HEK293 (cell line): ENCODE measurements around the gene MRPL14.

Source experiments
- CTCF ChIA-PET: fragments of 350-600 bp; formaldehyde crosslinking; extraction: SDS; loops from one replicate; lab custom pipeline; 2021; ENCODE audit warnings: antibody characterized with exemption; lab: Yijun Ruan, JAX
- POLR2A ChIA-PET: fragments of 300-600 bp; formaldehyde crosslinking; extraction: SDS; loops from one replicate; lab custom pipeline; 2020; ENCODE audit warnings: antibody characterized with exemption, inconsistent platforms; lab: Yijun Ruan, JAX
- H3K27ac ChIP-seq: fragments of 200-500 bp; sonication (Bioruptor generic); 2 replicates; pipeline ENCODE4 v1.5.1; 2014; ENCODE audit warnings: low read depth, low read length, control low read depth, inconsistent platforms; ENCODE audit errors: extremely low read depth
- H3K36me3 ChIP-seq, 2 experiments: fragments of 200-500 bp in 1 of 2; sonication (Bioruptor generic) in 1 of 2; 1 replicate in 1 of 2; 2 replicates in 1 of 2; pipeline ENCODE4 v1.5.1; 2014 to 2017; ENCODE audit warnings: inconsistent platforms in 2 of 2, low read length in 2 of 2; ENCODE audit not compliant: control insufficient read depth in 2 of 2, insufficient read depth in 1 of 2
- H3K4me1 ChIP-seq: fragments of 200-500 bp; sonication (Bioruptor generic); 2 replicates; pipeline ENCODE4 v1.5.1; 2014; ENCODE audit warnings: mild to moderate bottlenecking, low read length, inconsistent platforms; ENCODE audit not compliant: control insufficient read depth, insufficient read depth
- H3K4me3 ChIP-seq: 2 replicates; pipeline ENCODE4 v1.5.1; 2011; ENCODE audit warnings: low read depth, mild to moderate bottlenecking, control low read depth, low read length, moderate library complexity
- H3K9me3 ChIP-seq: fragments of 200-500 bp; sonication (Bioruptor generic); 2 replicates; pipeline ENCODE4 v1.5.1; 2014; ENCODE audit warnings: low read depth, low read length, inconsistent platforms; ENCODE audit not compliant: control insufficient read depth, insufficient read depth
- GFI1B ChIP-seq: fragments of 450-650 bp; formaldehyde crosslinking; IDR thresholded peaks from 2 replicates; pipeline ENCODE4 v1.5.1; 2016; ENCODE audit warnings: missing biosample characterization, missing genetic modification characterization
- OSR2 ChIP-seq: fragments of 450-650 bp; formaldehyde crosslinking; IDR thresholded peaks from 2 replicates; pipeline ENCODE4 v1.5.1; 2016; ENCODE audit warnings: missing biosample characterization, missing genetic modification characterization
- TCF7L2 ChIP-seq: IDR thresholded peaks from 2 replicates; pipeline ENCODE4 v1.6.1; 2011; ENCODE audit warnings: low read depth, mild to moderate bottlenecking, inconsistent platforms, low read length, moderate library complexity, borderline replicate concordance
- TRIM28 ChIP-seq: IDR thresholded peaks from 2 replicates; pipeline ENCODE4 v1.6.1; 2011; ENCODE audit warnings: low read length, control low read depth, borderline replicate concordance
- ZNF416 ChIP-seq: fragments of 450-650 bp; formaldehyde crosslinking; IDR thresholded peaks from 2 replicates; pipeline ENCODE4 v1.5.1; 2016; ENCODE audit warnings: missing biosample characterization, missing genetic modification characterization
- ZNF610 ChIP-seq: fragments of 450-650 bp; formaldehyde crosslinking; IDR thresholded peaks from 2 replicates; pipeline ENCODE4 v1.5.1; 2016; ENCODE audit warnings: missing biosample characterization, missing genetic modification characterization, borderline replicate concordance
- ZNF626 ChIP-seq: fragments of 450-650 bp; sonication (Bioruptor Pico); formaldehyde crosslinking; IDR thresholded peaks from 2 replicates; pipeline ENCODE4 v1.5.1; 2018; ENCODE audit warnings: missing biosample characterization, missing genetic modification characterization, inconsistent platforms
- ZNF654 ChIP-seq: fragments of 450-650 bp; formaldehyde crosslinking; IDR thresholded peaks from 2 replicates; pipeline ENCODE4 v1.5.1; 2016; ENCODE audit warnings: low read depth, missing biosample characterization, missing genetic modification characterization
- ZNF792 ChIP-seq: fragments of 450-650 bp; formaldehyde crosslinking; IDR thresholded peaks from 2 replicates; pipeline ENCODE4 v1.5.1; 2016; ENCODE audit warnings: missing biosample characterization, missing genetic modification characterization
- ZXDB ChIP-seq: fragments of 450-650 bp; formaldehyde crosslinking; IDR thresholded peaks from 2 replicates; pipeline ENCODE4 v1.5.1; 2016; ENCODE audit warnings: missing biosample characterization, missing genetic modification characterization
- TF ChIP-seq, protein P1 (sequence below): fragments of 450-650 bp; formaldehyde crosslinking; IDR thresholded peaks from 2 replicates; pipeline ENCODE4 v1.5.1; 2016; ENCODE audit warnings: missing biosample characterization, missing genetic modification characterization
- TF ChIP-seq, protein P2 (sequence below): fragments of 450-650 bp; formaldehyde crosslinking; IDR thresholded peaks from 2 replicates; pipeline ENCODE4 v1.5.0; 2017; ENCODE audit warnings: missing biosample characterization, missing genetic modification characterization, borderline replicate concordance
- TF ChIP-seq, protein P3 (sequence below): fragments of 450-650 bp; formaldehyde crosslinking; IDR thresholded peaks from 2 replicates; pipeline ENCODE4 v1.5.1; 2017; ENCODE audit warnings: missing biosample characterization, missing genetic modification characterization
- TF ChIP-seq, protein P4 (sequence below): fragments of 450-650 bp; formaldehyde crosslinking; IDR thresholded peaks from 2 replicates; pipeline ENCODE4 v1.5.1; 2016; ENCODE audit warnings: missing biosample characterization, missing genetic modification characterization, borderline replicate concordance
- TF ChIP-seq, protein P5 (sequence below): fragments of 450-650 bp; IDR thresholded peaks from 2 replicates; pipeline ENCODE4 v1.5.1; 2018; ENCODE audit warnings: missing biosample characterization, mild to moderate bottlenecking, missing genetic modification characterization

The MRPL14 gene

DNA sequence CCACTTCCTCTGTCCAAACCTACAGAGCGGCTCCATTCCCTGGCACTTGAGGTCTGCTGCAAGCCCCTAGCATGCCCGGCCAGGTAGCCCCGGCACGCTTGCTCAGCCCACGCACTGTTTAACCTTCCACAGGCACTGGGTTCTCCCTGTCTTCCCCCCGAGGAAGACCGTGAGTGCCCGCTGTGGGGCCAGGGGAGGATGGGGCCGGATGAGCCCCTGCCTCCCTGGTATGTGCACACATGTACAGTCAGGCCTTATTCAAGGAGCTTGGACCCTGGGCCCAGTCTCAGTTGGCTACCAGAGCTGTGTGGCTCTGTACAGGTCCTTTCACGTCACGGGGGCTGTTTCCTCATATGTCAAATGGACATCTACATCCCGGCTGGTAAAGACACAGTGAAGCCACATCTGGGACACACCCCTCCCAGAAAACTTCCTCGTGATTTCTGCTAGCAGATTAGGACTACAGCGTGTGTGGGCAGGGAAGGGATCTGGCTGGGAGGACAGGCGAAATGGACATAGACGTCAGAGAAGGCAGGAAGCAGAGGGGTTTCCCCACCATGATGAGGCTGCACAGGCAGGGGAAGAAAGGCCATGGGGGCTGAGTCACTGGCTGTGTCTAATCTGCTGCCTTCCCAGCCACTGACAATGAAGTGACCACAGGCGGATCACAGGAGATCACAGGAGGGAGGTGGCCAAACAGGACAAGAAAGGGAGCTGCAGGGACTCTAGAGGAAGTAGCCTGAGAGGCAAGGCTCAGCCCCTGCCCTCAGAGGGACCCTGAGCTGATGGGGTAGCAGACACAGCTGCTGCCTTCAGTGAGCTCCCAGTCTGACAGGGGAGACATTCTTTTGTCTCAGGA lies 62.9 kb downstream of the MRPL14 start (continued):
- TF ChIP-seq ZXDB, result no peak
- TF ChIP-seq, protein P1, sequence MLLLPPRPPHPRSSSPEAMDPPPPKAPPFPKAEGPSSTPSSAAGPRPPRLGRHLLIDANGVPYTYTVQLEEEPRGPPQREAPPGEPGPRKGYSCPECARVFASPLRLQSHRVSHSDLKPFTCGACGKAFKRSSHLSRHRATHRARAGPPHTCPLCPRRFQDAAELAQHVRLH (tag by site-specific recombination), result no peak

DNA sequence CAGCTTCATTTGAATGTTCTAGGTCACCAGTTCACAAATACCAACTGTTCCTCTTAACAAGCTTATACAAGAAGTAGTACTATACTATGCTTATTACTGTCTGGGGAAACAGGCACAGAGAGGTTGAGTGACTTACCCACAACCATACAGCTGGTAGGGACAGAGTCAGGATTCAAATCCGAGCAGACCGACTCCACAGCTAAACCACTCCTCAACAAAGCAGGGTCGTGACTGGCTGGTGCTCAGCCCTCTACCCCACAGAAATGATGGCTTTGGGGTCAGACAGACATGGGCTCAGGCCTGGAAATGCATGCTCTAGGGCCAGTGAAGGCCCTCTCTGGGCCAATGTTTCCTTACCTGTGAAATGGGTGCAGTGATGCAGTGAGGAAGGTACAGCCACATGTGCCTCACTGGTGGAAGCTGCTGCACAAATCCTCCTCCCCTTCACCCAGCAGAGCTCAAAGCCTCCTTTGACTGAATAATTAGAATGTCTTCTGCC lies 63.6 kb downstream of the MRPL14 start:
- CTCF ChIA-PET, result interaction anchor here (0.5 to 3.5 kb wide), 17 partner anchors 8 to 512 kb away, joined by 3 to 35 read pairs (median 5); partner anchors contain the start of gene VEGFA
- Histone ChIP-seq H3K36me3 (no peaks in the 10 kb centered on the region), H3K9me3 (no peaks in the 10 kb centered on the region), H3K4me3 (no peak overlapping the region), H3K4me1 (no peaks in the 10 kb centered on the region), H3K27ac (no peak overlapping the region)
- POLR2A ChIA-PET, result interaction anchor here (0.6 to 2.6 kb wide), 2 partner anchors 294 to 647 kb away, joined by 4 to 9 read pairs; partner anchors contain the start of gene VEGFA
- TF ChIP-seq OSR2 (no peak), TCF7L2 (no peak), ZNF416 (tag by site-specific recombination) (no peak), ZNF792 (tag by site-specific recombination) (no peak), ZNF654 (tag by site-specific recombination) (no peak), ZNF610 (tag by site-specific recombination) (no peak), TRIM28 (no peak), ZNF626 (no peak), GFI1B (tag by site-specific recombination) (no peak)
- TF ChIP-seq, protein P2, sequence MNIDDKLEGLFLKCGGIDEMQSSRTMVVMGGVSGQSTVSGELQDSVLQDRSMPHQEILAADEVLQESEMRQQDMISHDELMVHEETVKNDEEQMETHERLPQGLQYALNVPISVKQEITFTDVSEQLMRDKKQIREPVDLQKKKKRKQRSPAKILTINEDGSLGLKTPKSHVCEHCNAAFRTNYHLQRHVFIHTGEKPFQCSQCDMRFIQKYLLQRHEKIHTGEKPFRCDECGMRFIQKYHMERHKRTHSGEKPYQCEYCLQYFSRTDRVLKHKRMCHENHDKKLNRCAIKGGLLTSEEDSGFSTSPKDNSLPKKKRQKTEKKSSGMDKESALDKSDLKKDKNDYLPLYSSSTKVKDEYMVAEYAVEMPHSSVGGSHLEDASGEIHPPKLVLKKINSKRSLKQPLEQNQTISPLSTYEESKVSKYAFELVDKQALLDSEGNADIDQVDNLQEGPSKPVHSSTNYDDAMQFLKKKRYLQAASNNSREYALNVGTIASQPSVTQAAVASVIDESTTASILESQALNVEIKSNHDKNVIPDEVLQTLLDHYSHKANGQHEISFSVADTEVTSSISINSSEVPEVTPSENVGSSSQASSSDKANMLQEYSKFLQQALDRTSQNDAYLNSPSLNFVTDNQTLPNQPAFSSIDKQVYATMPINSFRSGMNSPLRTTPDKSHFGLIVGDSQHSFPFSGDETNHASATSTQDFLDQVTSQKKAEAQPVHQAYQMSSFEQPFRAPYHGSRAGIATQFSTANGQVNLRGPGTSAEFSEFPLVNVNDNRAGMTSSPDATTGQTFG, result no peak
- TF ChIP-seq, protein P3, sequence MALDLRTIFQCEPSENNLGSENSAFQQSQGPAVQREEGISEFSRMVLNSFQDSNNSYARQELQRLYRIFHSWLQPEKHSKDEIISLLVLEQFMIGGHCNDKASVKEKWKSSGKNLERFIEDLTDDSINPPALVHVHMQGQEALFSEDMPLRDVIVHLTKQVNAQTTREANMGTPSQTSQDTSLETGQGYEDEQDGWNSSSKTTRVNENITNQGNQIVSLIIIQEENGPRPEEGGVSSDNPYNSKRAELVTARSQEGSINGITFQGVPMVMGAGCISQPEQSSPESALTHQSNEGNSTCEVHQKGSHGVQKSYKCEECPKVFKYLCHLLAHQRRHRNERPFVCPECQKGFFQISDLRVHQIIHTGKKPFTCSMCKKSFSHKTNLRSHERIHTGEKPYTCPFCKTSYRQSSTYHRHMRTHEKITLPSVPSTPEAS (tag by site-specific recombination), result no peak
- TF ChIP-seq, protein P4, sequence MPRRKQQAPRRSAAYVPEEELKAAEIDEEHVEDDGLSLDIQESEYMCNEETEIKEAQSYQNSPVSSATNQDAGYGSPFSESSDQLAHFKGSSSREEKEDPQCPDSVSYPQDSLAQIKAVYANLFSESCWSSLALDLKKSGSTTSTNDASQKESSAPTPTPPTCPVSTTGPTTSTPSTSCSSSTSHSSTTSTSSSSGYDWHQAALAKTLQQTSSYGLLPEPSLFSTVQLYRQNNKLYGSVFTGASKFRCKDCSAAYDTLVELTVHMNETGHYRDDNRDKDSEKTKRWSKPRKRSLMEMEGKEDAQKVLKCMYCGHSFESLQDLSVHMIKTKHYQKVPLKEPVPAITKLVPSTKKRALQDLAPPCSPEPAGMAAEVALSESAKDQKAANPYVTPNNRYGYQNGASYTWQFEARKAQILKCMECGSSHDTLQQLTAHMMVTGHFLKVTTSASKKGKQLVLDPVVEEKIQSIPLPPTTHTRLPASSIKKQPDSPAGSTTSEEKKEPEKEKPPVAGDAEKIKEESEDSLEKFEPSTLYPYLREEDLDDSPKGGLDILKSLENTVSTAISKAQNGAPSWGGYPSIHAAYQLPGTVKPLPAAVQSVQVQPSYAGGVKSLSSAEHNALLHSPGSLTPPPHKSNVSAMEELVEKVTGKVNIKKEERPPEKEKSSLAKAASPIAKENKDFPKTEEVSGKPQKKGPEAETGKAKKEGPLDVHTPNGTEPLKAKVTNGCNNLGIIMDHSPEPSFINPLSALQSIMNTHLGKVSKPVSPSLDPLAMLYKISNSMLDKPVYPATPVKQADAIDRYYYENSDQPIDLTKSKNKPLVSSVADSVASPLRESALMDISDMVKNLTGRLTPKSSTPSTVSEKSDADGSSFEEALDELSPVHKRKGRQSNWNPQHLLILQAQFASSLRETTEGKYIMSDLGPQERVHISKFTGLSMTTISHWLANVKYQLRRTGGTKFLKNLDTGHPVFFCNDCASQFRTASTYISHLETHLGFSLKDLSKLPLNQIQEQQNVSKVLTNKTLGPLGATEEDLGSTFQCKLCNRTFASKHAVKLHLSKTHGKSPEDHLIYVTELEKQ (tag by site-specific recombination), result no peak
- TF ChIP-seq, protein P5, sequence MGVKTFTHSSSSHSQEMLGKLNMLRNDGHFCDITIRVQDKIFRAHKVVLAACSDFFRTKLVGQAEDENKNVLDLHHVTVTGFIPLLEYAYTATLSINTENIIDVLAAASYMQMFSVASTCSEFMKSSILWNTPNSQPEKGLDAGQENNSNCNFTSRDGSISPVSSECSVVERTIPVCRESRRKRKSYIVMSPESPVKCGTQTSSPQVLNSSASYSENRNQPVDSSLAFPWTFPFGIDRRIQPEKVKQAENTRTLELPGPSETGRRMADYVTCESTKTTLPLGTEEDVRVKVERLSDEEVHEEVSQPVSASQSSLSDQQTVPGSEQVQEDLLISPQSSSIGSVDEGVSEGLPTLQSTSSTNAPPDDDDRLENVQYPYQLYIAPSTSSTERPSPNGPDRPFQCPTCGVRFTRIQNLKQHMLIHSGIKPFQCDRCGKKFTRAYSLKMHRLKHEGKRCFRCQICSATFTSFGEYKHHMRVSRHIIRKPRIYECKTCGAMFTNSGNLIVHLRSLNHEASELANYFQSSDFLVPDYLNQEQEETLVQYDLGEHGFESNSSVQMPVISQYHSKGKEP (tag by site-specific recombination), result no peak
